Heart left ventricle (tissue), 16 donors: ENCODE data around the gene EFHD1. TPM values are rescaled to one million over a fixed set of nuclear protein-coding genes. Genes with fewer than 3 reads are reported as not detected.
"Not testable (repeated sequence)": the region's sequence is repeated elsewhere in the genome, so short reads cannot be mapped to it uniquely, and the experiment has no call there.

Experiments used
- ATAC-seq, 4 donors: fragments of 200-7000 bp; cut with Tn5 transposase; one replicate each; pipeline ENCODE4 v1.9.1; 2020 to 2022; ENCODE audit warnings: moderate library complexity in 4 of 4, mild to moderate bottlenecking in 3 of 4, moderate number of reproducible peaks in 1 of 4
- DNase-seq, 5 donors: peaks; one replicate each; pipeline ENCODE4 v3.0.0-alpha.2; 2020
- H3K27ac ChIP-seq, 12 donors: fragments of 200-600 bp; sonication (generic) in 4 of 12; one replicate each; pipeline versions ENCODE4 v1.5.0 to v1.8.0; 2016 to 2022; ENCODE audit warnings: mild to moderate bottlenecking in 2 of 12
- H3K27me3 ChIP-seq, 9 donors: fragments of 200-600 bp; sonication (generic) in 2 of 9; one replicate each; pipeline versions ENCODE4 v1.5.1 to v1.8.0; 2016 to 2022; ENCODE audit warnings: mild to moderate bottlenecking in 3 of 9
- H3K36me3 ChIP-seq, 9 donors: fragments of 200-600 bp; sonication (generic) in 2 of 9; one replicate each; pipeline versions ENCODE4 v1.5.0 to v1.8.0; 2018 to 2022; ENCODE audit warnings: mild to moderate bottlenecking in 2 of 9
- H3K4me1 ChIP-seq, 12 donors: fragments of 200-600 bp; sonication (generic) in 4 of 12; one replicate each; pipeline versions ENCODE4 v1.5.0 to v1.8.0; 2016 to 2022; ENCODE audit warnings: mild to moderate bottlenecking in 3 of 12
- H3K4me3 ChIP-seq, 12 donors: fragments of 200-600 bp; sonication (generic) in 4 of 12; one replicate each; pipeline versions ENCODE4 v1.5.0 to v1.8.0; 2017 to 2022; ENCODE audit warnings: mild to moderate bottlenecking in 9 of 12, moderate library complexity in 4 of 12
- H3K9me3 ChIP-seq, 12 donors: fragments of 200-600 bp; sonication (generic) in 4 of 12; one replicate each; pipeline versions ENCODE4 v1.5.0 to v1.8.0; 2016 to 2022; ENCODE audit warnings: mild to moderate bottlenecking in 1 of 12
- CTCF ChIP-seq, 12 donors: fragments of 200-600 bp; sonication (generic) in 4 of 12; IDR thresholded peaks; one replicate each; pipeline versions ENCODE4 v1.5.0 to v1.8.0; 2018 to 2022; ENCODE audit warnings: antibody characterized with exemption in 12 of 12, mild to moderate bottlenecking in 5 of 12
- POLR2A ChIP-seq, 2 donors: fragments of 450-650 bp; IDR thresholded peaks; one replicate each; pipeline ENCODE4 v1.6.1; 2017; ENCODE audit warnings: antibody characterized with exemption in 2 of 2, mild to moderate bottlenecking in 2 of 2, moderate library complexity in 2 of 2
- WGBS, 4 donors: extraction: QIAGEN DNeasy Blood & Tissue Kit in 2 of 4; methylation state at CpG; one replicate each; pipeline versions ENCODE4 v1.1.5 to v1.1.7; 2013 to 2018; 5-methylcytosine and 5-hydroxymethylcytosine counted together
- intact Hi-C, 10 donors: fragments of 100-400 bp; cut with DNase I; formaldehyde crosslinking; loops; one replicate each; pipeline versions ENCODE4 v1.11.1 to v1.14.2; 2022
- polyA plus RNA-seq, 2 donors: library from polyadenylated mRNA; stranded (reverse); fragments of 200-250 nt; gene quantifications; one replicate each; pipeline ENCODE4 v1.2.3, GENCODE V29; 2013
- total RNA-seq, 9 donors: library from RNA; depleted of rRNA in 2 of 9; stranded (reverse); fragments of >200 nt in 2 of 9; fragmentation: NEBNext Ultra II Directional in 3 of 9; extraction: Animal tissue kit (Norgen Biotek cat#: 25700) in 3 of 9; gene quantifications; one replicate each; pipeline versions ENCODE4 v1.1.0 to v1.2.4, GENCODE V29; 2016 to 2023
- donor health status: ischemic (EF 13 %, LVEDD 7.1; RV severe dilation, severe dysfunction).
- donor health status: healthy with polysubstance abuse.
- donor health status: DM: no; HTN: yes; CAD: no.
- donor health status: DM: no; HTN: no; CAD: no.
- donor health status: ischemic (EF 25% LVEDD 6.9; RV normal size, moderate dysfunction).
- donor health status: ischemic (EF 25% LVEDD 5.7; RV mildly dilated, moderate dysfunction).
- donor health status: healthy.
- donor health status: DM: yes; HTN: yes; CAD: no.
- donor health status: ischemic (EF 35%, LVEDD 5.7; RV mildly dilated, moderate dysfunction).
- donor health status: nonischemic (EF 11% LVEDD 7.7; RV severe dilation, severe dysfunction).
- donor health status: DM: yes; HTN: yes; CAD: no.
- donor health status: PGD.
- donor health status: ischemic (EF 29% LVEDD 5.4; RV normal size, mild dysfunction).
- donor health status: nonischemic (EF 23%, LVEDD 6.1; RV moderate dilation, normal function).

Gene EFHD1
- total and polyA plus RNA-seq, 11 donors, result 9.0 to 44.8 (median 20.7) TPM

DNA sequence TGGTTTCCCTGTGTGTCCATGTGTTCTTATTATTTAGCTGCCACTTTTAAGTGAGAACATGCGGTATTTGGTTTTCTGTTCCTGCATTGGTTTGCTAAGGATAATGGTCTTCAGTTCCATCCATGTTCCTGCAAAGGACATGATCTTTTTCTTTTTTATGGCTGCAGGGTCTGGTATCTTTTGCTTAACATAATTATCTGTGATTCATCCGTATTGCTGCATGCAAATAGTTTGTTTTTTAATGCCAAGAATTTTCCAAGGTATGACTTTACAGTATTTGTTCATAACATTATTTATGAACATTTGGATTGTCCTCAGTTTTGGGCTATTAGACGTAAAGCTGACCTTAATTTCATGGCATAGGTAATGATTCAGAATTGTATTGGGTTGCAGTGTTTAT lies 81.6 kb downstream of the EFHD1 start:
- 86 to 90% (median 88%) methylated on average over 3 of the region's 3 CpGs for WGBS, 4 donors
- ATAC-seq, result no peak
- TF ChIP-seq CTCF (IDR thresholded peaks at IDR 0.05) (no peak), POLR2A (IDR thresholded peaks at IDR 0.05) (no peak)
- H3K27ac ChIP-seq, result no peak overlapping the region
- H3K4me3 ChIP-seq, result no peak overlapping the region
- H3K27me3 ChIP-seq, result no peaks in the 10 kb centered on the region
- H3K36me3 ChIP-seq, result peaks cover 0 to 75% (median 24%) of the 10 kb centered on the region in 9 donors
- DNase-seq, result no peak
- peaks cover 0 to 11% (median 0%) of the 10 kb centered on the region in 12 donors for H3K4me1 ChIP-seq
- intact Hi-C loops, result no loop called here
- peaks cover 0 to 9% (median 0%) of the 10 kb centered on the region in 12 donors for H3K9me3 ChIP-seq

DNA sequence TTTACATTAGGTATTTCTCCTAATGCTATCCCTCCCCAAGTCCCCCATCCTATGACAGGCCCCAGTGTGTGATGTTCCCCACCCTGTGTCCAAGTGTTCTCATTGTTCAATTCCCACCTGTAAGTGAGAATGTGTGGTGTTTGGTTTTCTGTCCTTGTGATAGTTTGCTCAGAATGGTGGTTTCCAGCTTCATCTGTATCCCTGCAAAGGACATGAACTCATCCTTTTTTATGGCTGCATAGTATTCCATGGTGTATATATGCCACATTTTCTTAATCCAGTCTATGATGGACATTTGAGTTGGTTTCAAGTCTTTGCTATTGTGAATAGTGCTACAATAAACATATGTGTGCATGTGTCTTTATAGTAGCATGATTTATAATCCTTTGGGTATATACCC lies 86.7 kb downstream of the EFHD1 start:
- peaks cover 0 to 29% (median 5%) of the 10 kb centered on the region in 12 donors for H3K4me1 ChIP-seq
- H3K9me3 ChIP-seq, DNase-seq, intact Hi-C loops, H3K27ac ChIP-seq, ATAC-seq, H3K4me3 ChIP-seq, H3K27me3 ChIP-seq: not testable (repeated sequence)
- peaks cover 0 to 61% (median 31%) of the 10 kb centered on the region in 9 donors for H3K36me3 ChIP-seq

- intact Hi-C loops, result no loop called here
- H3K4me3 ChIP-seq, result no peak overlapping the region
- peaks cover 0 to 4% (median 0%) of the 10 kb centered on the region in 12 donors for H3K9me3 ChIP-seq
- no peak for DNase-seq
- 53 to 89% (median 84%) methylated on average over 2 of the region's 2 CpGs for WGBS, 4 donors
- peaks cover 0 to 73% (median 44%) of the 10 kb centered on the region in 9 donors for H3K36me3 ChIP-seq
- peaks cover 0 to 29% (median 5%) of the 10 kb centered on the region in 12 donors for H3K4me1 ChIP-seq
- TF ChIP-seq POLR2A (IDR thresholded peaks at IDR 0.05) (no peak), CTCF (IDR thresholded peaks at IDR 0.05) (no peak)
- no peaks in the 10 kb centered on the region for H3K27me3 ChIP-seq
- H3K27ac ChIP-seq, result no peak overlapping the region
- ATAC-seq, result no peak
Observed at GRCh38 chr2:232721261-232721660, 87.9 kb downstream of the EFHD1 start.

GRCh38 chr2:232721882-232722281 lies 88.5 kb downstream of the EFHD1 start:
- Histone ChIP-seq H3K27ac (no peak overlapping the region), H3K36me3 (peaks cover 0 to 74% (median 47%) of the 10 kb centered on the region in 9 donors), H3K4me1 (peaks cover 0 to 29% (median 5%) of the 10 kb centered on the region in 12 donors), H3K9me3 (peaks cover 0 to 4% (median 0%) of the 10 kb centered on the region in 12 donors), H3K4me3 (no peak overlapping the region), H3K27me3 (no peaks in the 10 kb centered on the region)
- 79 to 88% (median 84%) methylated on average over 2 of the region's 2 CpGs for WGBS, 4 donors
- intact Hi-C loops, result no loop called here
- DNase-seq (no peak), ATAC-seq (no peak)
- TF ChIP-seq POLR2A (IDR thresholded peaks at IDR 0.05) (no peak), CTCF (IDR thresholded peaks at IDR 0.05) (no peak)

GRCh38 chr2:232723027-232723426 lies 89.6 kb downstream of the EFHD1 start:
- no peak for TF ChIP-seq POLR2A (IDR thresholded peaks at IDR 0.05)
- TF ChIP-seq CTCF (IDR thresholded peaks at IDR 0.05), result no peak
- no peak overlapping the region for H3K27ac ChIP-seq
- H3K36me3 ChIP-seq, result peaks cover 0 to 78% (median 46%) of the 10 kb centered on the region in 9 donors
- no peaks in the 10 kb centered on the region for H3K27me3 ChIP-seq
- H3K9me3 ChIP-seq, result peaks cover 0 to 4% (median 0%) of the 10 kb centered on the region in 12 donors
- ATAC-seq (no peak), DNase-seq (no peak)
- WGBS, 4 donors, result 86 to 90% (median 88%) methylated on average over 1 of the region's 1 CpG
- peaks cover 0 to 29% (median 8%) of the 10 kb centered on the region in 12 donors for H3K4me1 ChIP-seq
- intact Hi-C loops, result no loop called here
- H3K4me3 ChIP-seq, result no peak overlapping the region
